ENCODE data around the gene HSBP1L1. TPM values are rescaled to one million over a fixed set of nuclear protein-coding genes. Genes with fewer than 3 reads are reported as not detected.

HSBP1L1 gene
- total RNA-seq, 1 experiment from 2014 or later: 41.4 TPM

GRCh38 chr18:79944746-79945117, 19.7 kb upstream of the HSBP1L1 start:
- CTCF ChIA-PET: no interaction called here
- RAD21 ChIA-PET (ENCODE audit: low non-redundant PET in 1 of 2, low total read pairs in 2 of 2, uncharacterized antibody in 2 of 2, unreplicated experiment in 2 of 2): no interaction called here
- Histone ChIP-seq H3K36me3 (ENCODE audit: control insufficient read depth in 1 of 2, insufficient read depth in 2 of 2, low read length in 2 of 2) (peaks cover 13 to 30% of the 10 kb centered on the region in 2 experiments; a peak in 3 of 4 replicates), H3K79me2 (ENCODE audit: insufficient read depth, low read length) (peaks cover 90% of the 10 kb centered on the region), H3K4me3 (replicated peaks in 1 of 2; ENCODE audit: low read depth in 1 of 2, low read length in 2 of 2) (no peak overlapping the region), H3K9me2 (ENCODE audit: insufficient read depth) (no peaks in the 10 kb centered on the region), H4K20me1 (ENCODE audit: insufficient read depth) (no peaks in the 10 kb centered on the region), H3K4me1 (ENCODE audit: control insufficient read depth in 1 of 2, insufficient read depth in 2 of 2, low read length in 2 of 2) (no peaks in the 10 kb centered on the region), H3K4me2 (ENCODE audit: low read length) (no peak overlapping the region), H2AFZ (ENCODE audit: low read depth, low read length, poor library complexity, severe bottlenecking) (no peak overlapping the region), H3K27me3 (ENCODE audit: insufficient read depth, low read length) (no peaks in the 10 kb centered on the region), H3K9me3 (ENCODE audit: control insufficient read depth in 1 of 2, insufficient read depth in 1 of 2, low read depth in 1 of 2, low read length in 2 of 2) (no peaks in the 10 kb centered on the region), H3K9ac (ENCODE audit: low read length) (no peak overlapping the region), H3K27ac (ENCODE audit: low read depth, low read length) (no peak overlapping the region)
- no peak for TF ChIP-seq ATF3 (IDR thresholded peaks at IDR 0.05)
- no peak for TF ChIP-seq RAD21 (IDR thresholded peaks at IDR 0.05; ENCODE audit: low read depth)
- TF ChIP-seq, protein P1, sequence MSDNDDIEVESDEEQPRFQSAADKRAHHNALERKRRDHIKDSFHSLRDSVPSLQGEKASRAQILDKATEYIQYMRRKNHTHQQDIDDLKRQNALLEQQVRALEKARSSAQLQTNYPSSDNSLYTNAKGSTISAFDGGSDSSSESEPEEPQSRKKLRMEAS (IDR thresholded peaks at IDR 0.05): no peak
- no peak for TF ChIP-seq CEBPB (IDR thresholded peaks at IDR 0.05; ENCODE audit: low read depth)
- TF ChIP-seq SIN3A (IDR thresholded peaks at IDR 0.05; ENCODE audit: low read depth): no peak
- POLR2A ChIA-PET: no interaction called here
- DNase-seq (ENCODE audit: low read depth, low spot score) (no peak), ATAC-seq (no peak)
- no TSS peak for BruUV-seq (replicated peaks)
- intact Hi-C loops (cut with micrococcal nuclease): no loop called here

GRCh38 chr18:79945118-79946042, 19.1 kb upstream of the HSBP1L1 start:
- Histone ChIP-seq H3K9me3 (ENCODE audit: control insufficient read depth in 1 of 2, insufficient read depth in 1 of 2, low read depth in 1 of 2, low read length in 2 of 2) (no peaks in the 10 kb centered on the region), H3K4me2 (ENCODE audit: low read length) (no peak overlapping the region), H3K36me3 (ENCODE audit: control insufficient read depth in 1 of 2, insufficient read depth in 2 of 2, low read length in 2 of 2) (peaks cover 13 to 26% of the 10 kb centered on the region in 2 experiments; a peak in 3 of 4 replicates), H3K27me3 (ENCODE audit: insufficient read depth, low read length) (no peaks in the 10 kb centered on the region), H2AFZ (ENCODE audit: low read depth, low read length, poor library complexity, severe bottlenecking) (no peak overlapping the region), H3K4me1 (ENCODE audit: control insufficient read depth in 1 of 2, insufficient read depth in 2 of 2, low read length in 2 of 2) (peaks cover 1 to 6% of the 10 kb centered on the region in 2 experiments; a peak in 2 of 4 replicates), H3K27ac (ENCODE audit: low read depth, low read length) (no peak overlapping the region), H3K79me2 (ENCODE audit: insufficient read depth, low read length) (peaks cover 90% of the 10 kb centered on the region), H3K9me2 (ENCODE audit: insufficient read depth) (no peaks in the 10 kb centered on the region), H3K4me3 (replicated peaks in 1 of 2; ENCODE audit: low read depth in 1 of 2, low read length in 2 of 2) (no peak overlapping the region), H3K9ac (ENCODE audit: low read length) (no peak overlapping the region), H4K20me1 (ENCODE audit: insufficient read depth) (peaks cover 2% of the 10 kb centered on the region; the same call in 1 of the 2 replicates)
- BruUV-seq (replicated peaks): no TSS peak
- RAD21 ChIA-PET (ENCODE audit: low non-redundant PET in 1 of 2, low total read pairs in 2 of 2, uncharacterized antibody in 2 of 2, unreplicated experiment in 2 of 2): no interaction called here
- ATAC-seq (no peak), DNase-seq (ENCODE audit: low read depth, low spot score) (no peak)
- intact Hi-C loops (cut with micrococcal nuclease): no loop called here
- POLR2A ChIA-PET: no interaction called here
- CTCF ChIA-PET: no interaction called here
- TF ChIP-seq, protein P2, sequence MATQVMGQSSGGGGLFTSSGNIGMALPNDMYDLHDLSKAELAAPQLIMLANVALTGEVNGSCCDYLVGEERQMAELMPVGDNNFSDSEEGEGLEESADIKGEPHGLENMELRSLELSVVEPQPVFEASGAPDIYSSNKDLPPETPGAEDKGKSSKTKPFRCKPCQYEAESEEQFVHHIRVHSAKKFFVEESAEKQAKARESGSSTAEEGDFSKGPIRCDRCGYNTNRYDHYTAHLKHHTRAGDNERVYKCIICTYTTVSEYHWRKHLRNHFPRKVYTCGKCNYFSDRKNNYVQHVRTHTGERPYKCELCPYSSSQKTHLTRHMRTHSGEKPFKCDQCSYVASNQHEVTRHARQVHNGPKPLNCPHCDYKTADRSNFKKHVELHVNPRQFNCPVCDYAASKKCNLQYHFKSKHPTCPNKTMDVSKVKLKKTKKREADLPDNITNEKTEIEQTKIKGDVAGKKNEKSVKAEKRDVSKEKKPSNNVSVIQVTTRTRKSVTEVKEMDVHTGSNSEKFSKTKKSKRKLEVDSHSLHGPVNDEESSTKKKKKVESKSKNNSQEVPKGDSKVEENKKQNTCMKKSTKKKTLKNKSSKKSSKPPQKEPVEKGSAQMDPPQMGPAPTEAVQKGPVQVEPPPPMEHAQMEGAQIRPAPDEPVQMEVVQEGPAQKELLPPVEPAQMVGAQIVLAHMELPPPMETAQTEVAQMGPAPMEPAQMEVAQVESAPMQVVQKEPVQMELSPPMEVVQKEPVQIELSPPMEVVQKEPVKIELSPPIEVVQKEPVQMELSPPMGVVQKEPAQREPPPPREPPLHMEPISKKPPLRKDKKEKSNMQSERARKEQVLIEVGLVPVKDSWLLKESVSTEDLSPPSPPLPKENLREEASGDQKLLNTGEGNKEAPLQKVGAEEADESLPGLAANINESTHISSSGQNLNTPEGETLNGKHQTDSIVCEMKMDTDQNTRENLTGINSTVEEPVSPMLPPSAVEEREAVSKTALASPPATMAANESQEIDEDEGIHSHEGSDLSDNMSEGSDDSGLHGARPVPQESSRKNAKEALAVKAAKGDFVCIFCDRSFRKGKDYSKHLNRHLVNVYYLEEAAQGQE (IDR thresholded peaks at IDR 0.05; ENCODE audit: low read depth): no peak
- no peak for TF ChIP-seq ATF3 (IDR thresholded peaks at IDR 0.05)
- TF ChIP-seq FOSL1 (IDR thresholded peaks at IDR 0.05; ENCODE audit: low read depth): no peak
- TF ChIP-seq SIN3A (IDR thresholded peaks at IDR 0.05; ENCODE audit: low read depth): no peak
- TF ChIP-seq ZNF274 (IDR thresholded peaks at IDR 0.05; ENCODE audit: low read depth, low read length): no peak
- TF ChIP-seq RAD21 (IDR thresholded peaks at IDR 0.05; ENCODE audit: low read depth): no peak
- TF ChIP-seq ELF1 (IDR thresholded peaks at IDR 0.05; ENCODE audit: borderline replicate concordance, low read depth): no peak
- no peak for TF ChIP-seq POLR2A (IDR thresholded peaks at IDR 0.05; ENCODE audit: borderline replicate concordance, extremely low read depth, insufficient read depth, insufficient read length)
- no peak for TF ChIP-seq SP1 (IDR thresholded peaks at IDR 0.05; ENCODE audit: low read depth)
- TF ChIP-seq CBX3 (IDR thresholded peaks at IDR 0.05; ENCODE audit: low read depth): no peak
- no peak for TF ChIP-seq TCF7L2 (IDR thresholded peaks at IDR 0.05; ENCODE audit: borderline replicate concordance, extremely low read depth, insufficient read depth, insufficient read length)
- no peak for TF ChIP-seq EZH2phosphoT487 (IDR thresholded peaks at IDR 0.05; ENCODE audit: borderline replicate concordance)
- no peak for TF ChIP-seq JUND (IDR thresholded peaks at IDR 0.05)
- no peak for TF ChIP-seq POLR2AphosphoS5 (IDR thresholded peaks at IDR 0.05; ENCODE audit: low read depth, low read length)
- TF ChIP-seq EZH2 (IDR thresholded peaks at IDR 0.05): no peak
